Subcutaneous abdominal adipose tissue (tissue), 5 donors: ENCODE data around the gene FAM181B.

Experiments used
- H3K27ac ChIP-seq: one replicate; pipeline ENCODE4 v1.7.0; 2013; ENCODE audit warnings: low read depth, mild to moderate bottlenecking, inconsistent platforms, low read length, moderate library complexity
- H3K27me3 ChIP-seq, 5 donors: one replicate each; pipeline ENCODE4 v1.7.0; 2013; ENCODE audit warnings: low read length in 5 of 5, inconsistent platforms in 1 of 5; ENCODE audit not compliant: control insufficient read depth in 5 of 5, insufficient read depth in 4 of 5
- H3K36me3 ChIP-seq, 5 donors: one replicate each; pipeline ENCODE4 v1.7.0; 2013; ENCODE audit warnings: low read length in 5 of 5; ENCODE audit not compliant: control insufficient read depth in 5 of 5, insufficient read depth in 5 of 5
- H3K4me1 ChIP-seq, 5 donors: one replicate each; pipeline ENCODE4 v1.7.0; 2013; ENCODE audit warnings: low read length in 5 of 5, mild to moderate bottlenecking in 3 of 5, moderate library complexity in 1 of 5; ENCODE audit not compliant: control insufficient read depth in 5 of 5, insufficient read depth in 5 of 5
- H3K4me3 ChIP-seq, 5 donors: one replicate each; pipeline ENCODE4 v1.7.0; 2013; ENCODE audit warnings: low read length in 5 of 5, low read depth in 1 of 5
- H3K9ac ChIP-seq, 5 donors: one replicate each; pipeline ENCODE4 v1.7.0; 2013; ENCODE audit warnings: low read length in 5 of 5, mild to moderate bottlenecking in 4 of 5, moderate library complexity in 3 of 5
- H3K9me3 ChIP-seq, 5 donors: one replicate each; pipeline ENCODE4 v1.7.0; 2013; ENCODE audit warnings: low read length in 5 of 5; ENCODE audit not compliant: control insufficient read depth in 5 of 5
- donor health status: healthy.
- donor health status: healthy.
- donor health status: healthy.
- donor health status: healthy.
- donor health status: healthy.

Gene FAM181B

DNA sequence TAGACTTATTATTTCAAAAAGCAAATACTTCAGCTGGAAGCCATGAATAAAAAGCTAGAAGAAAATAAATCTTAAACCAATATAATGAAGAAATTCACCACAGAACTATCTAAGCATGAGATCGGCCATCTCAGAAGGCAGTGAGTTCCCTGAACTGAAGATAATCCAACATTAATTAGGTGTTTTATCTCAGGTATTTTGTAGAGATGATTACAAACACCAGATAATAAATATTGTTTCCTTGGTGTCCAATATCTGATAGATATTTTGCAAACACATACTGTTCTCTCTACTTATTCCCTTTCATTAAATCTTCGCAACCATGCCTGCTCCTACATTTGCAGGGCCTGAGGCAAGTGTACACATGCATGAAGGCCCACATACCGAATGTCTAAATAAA lies 26.0 kb upstream of the FAM181B start:
- H3K36me3 ChIP-seq, result no peaks in the 10 kb centered on the region
- no peaks in the 10 kb centered on the region for H3K27me3 ChIP-seq
- no peaks in the 10 kb centered on the region for H3K4me1 ChIP-seq
- H3K9me3 ChIP-seq, result no peaks in the 10 kb centered on the region
- H3K9ac ChIP-seq, result no peak overlapping the region
- no peak overlapping the region for H3K4me3 ChIP-seq
- H3K27ac ChIP-seq, result no peak overlapping the region

DNA sequence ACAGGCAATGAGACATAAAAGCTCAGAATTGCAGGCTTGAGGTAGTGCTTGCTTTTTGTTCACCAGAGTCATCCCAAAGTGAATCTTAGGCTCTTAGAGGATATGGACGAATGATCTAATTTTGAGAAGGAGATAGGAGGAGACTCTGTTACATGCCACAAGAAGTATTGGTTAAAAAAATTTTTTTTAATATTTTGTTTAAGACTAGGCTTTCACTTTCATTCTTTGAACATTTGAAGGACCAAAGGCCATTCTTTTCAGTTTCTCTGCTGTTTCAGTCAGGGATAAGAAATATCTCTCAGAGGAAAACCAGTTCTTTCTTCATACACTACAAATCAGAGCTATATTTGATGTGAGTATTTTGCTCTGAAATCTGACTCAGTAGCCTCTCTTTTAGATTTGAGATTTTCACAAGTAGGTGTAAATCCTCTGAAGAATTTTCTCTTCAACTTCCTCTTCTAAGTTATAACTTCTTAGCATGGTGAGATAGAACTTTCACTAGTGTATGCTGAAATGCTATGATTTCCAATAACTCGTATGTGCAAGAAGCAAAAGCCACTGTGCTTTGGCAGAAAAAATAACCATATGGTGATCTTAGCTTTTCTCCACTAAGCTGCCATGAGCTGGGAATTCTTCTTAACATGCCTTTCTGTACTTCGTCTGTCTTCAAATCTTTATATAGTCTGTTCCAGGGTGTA lies 24.1 kb upstream of the FAM181B start:
- Histone ChIP-seq H3K36me3 (no peaks in the 10 kb centered on the region), H3K4me1 (no peaks in the 10 kb centered on the region), H3K9ac (no peak overlapping the region), H3K27me3 (no peaks in the 10 kb centered on the region), H3K4me3 (no peak overlapping the region), H3K27ac (no peak overlapping the region), H3K9me3 (no peaks in the 10 kb centered on the region)

DNA sequence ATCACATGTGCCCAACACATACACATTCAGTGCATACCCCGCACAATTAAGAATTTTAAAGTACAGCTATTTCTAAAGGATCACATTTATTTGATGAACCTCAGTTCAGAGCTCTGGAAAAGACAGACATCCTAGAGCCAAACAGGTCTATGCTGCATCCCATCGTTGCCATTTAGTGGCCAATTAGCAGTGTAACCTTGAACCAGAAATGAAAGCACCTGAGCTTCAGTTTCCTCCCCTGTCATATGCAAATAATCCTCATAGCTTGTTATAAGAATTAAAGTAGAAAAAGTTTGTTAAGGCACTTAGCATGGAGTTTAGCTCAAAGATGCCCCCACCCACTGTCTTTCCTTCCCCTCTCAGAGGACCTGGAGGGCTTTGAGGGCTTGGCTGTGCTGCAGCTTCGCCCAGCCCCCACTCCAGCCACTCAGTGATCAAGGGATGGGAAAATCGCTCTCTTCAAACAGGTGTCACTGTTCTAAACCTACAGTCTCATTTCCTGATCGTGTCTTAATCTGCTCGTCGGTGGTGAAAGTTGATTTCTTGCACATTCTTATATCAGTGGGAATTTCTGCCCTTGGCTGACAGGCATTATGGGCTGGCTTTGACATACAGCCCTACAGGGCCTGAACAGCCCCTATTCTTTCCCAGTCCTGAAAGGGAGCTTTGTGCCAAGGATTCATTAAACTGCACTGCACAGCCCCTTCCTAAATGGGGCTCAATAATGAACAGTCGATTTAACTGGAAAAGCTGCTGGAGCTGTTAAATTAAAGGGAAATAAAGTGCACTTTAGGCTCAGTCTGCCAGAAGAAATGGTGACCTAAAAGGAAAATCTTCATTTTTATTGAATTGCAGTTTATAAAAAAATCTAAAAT lies 23.3 kb upstream of the FAM181B start:
- H3K4me3 ChIP-seq, result no peak overlapping the region
- no peaks in the 10 kb centered on the region for H3K4me1 ChIP-seq
- no peak overlapping the region for H3K27ac ChIP-seq
- no peaks in the 10 kb centered on the region for H3K36me3 ChIP-seq
- no peaks in the 10 kb centered on the region for H3K27me3 ChIP-seq
- H3K9ac ChIP-seq, result no peak overlapping the region
- no peaks in the 10 kb centered on the region for H3K9me3 ChIP-seq

DNA sequence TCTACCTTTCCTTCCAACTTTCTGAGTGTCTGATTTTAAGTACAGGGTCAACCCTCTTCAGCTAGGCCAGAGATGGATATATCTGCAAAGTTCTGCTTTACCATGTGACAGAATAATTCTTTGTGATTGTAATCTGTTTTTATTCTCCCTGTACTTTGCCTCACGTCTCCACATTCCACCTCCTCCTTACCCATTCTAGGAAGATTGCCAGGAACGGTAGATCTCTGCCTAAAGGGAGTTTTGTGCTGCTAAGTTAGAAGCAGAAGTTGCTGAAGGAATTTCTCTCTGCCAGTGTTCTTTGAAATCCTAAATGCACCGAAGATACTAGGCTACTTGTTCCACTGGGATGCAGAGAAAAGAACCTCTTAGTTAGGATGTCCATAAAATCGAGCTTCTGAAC lies 20.7 kb upstream of the FAM181B start:
- Histone ChIP-seq H3K27ac (no peak overlapping the region), H3K36me3 (no peaks in the 10 kb centered on the region)

GRCh38 chr11:82753921-82754320 lies 20.3 kb upstream of the FAM181B start:
- Histone ChIP-seq H3K27me3 (no peaks in the 10 kb centered on the region), H3K9ac (no peak overlapping the region), H3K4me3 (no peak overlapping the region), H3K9me3 (no peaks in the 10 kb centered on the region), H3K36me3 (no peaks in the 10 kb centered on the region), H3K4me1 (peaks cover 0 to 5% (median 0%) of the 10 kb centered on the region in 5 donors), H3K27ac (no peak overlapping the region)

More for the DNA sequence above, 20.7 kb upstream of the FAM181B start:
- Histone ChIP-seq H3K27me3 (no peaks in the 10 kb centered on the region), H3K4me1 (peaks cover 0 to 5% (median 0%) of the 10 kb centered on the region in 5 donors), H3K4me3 (no peak overlapping the region), H3K9ac (no peak overlapping the region), H3K9me3 (no peaks in the 10 kb centered on the region)

- Histone ChIP-seq H3K9ac (no peak overlapping the region), H3K4me3 (no peak overlapping the region), H3K4me1 (peaks cover 0 to 5% (median 0%) of the 10 kb centered on the region in 5 donors), H3K27ac (no peak overlapping the region), H3K9me3 (peaks cover 0 to 3% (median 0%) of the 10 kb centered on the region in 5 donors), H3K36me3 (no peaks in the 10 kb centered on the region), H3K27me3 (no peaks in the 10 kb centered on the region)
These were observed 19.1 kb upstream of the FAM181B start for GRCh38 chr11:82752801-82753200.

DNA sequence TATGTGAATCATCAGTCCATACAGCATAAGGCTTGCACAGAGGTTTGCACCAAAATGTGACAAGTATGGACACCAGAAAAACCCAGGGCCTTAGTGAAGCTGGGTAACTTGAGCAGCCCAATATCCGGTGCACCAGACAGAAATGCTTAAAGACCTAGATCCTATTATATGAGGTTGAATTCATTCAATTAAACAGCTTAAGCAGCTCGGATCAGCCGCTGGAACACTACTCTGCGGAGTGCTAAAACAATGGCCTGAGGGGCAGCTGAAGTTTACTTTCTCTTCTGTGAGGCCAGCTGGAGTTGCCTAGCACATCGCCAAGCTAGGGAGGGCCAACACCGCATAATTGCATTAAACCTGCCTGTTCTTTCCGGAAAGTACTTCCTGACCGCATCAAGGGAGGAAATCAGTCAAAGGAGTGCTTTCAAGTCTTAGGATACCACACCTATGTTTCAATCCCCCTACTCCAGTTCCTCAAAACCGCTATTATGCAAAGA lies 17.0 kb upstream of the FAM181B start:
- H3K4me1 ChIP-seq, result peaks cover 0 to 5% (median 0%) of the 10 kb centered on the region in 5 donors
- no peak overlapping the region for H3K27ac ChIP-seq
- H3K4me3 ChIP-seq, result peak overlapping the region in 1 of 5 donors; percentile 34
- no peaks in the 10 kb centered on the region for H3K36me3 ChIP-seq
- peak overlapping the region in 1 of 5 donors; percentile 56 for H3K9ac ChIP-seq
- H3K9me3 ChIP-seq, result peaks cover 0 to 3% (median 0%) of the 10 kb centered on the region in 5 donors
- H3K27me3 ChIP-seq, result no peaks in the 10 kb centered on the region

DNA sequence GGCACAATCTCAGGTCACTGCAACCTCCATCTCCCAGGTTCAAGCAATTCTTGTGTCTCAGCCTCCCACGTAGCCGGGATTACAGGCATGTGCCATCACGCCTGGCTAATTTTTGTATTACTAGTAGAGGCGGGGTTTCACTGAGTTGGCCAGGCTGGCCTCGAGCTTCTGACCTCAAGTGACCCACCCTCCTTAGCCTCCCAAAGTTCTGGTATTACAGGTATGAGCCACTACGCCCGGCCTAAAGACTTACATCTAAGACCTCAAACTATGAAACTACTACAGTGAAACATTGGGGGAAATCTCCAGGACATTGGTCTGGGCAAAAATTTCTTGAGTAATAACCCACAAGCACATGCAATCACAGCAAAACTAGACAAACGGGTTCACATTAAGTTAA lies 13.8 kb upstream of the FAM181B start:
- Histone ChIP-seq H3K4me3 (no peak overlapping the region), H3K27me3 (no peaks in the 10 kb centered on the region), H3K36me3 (no peaks in the 10 kb centered on the region), H3K4me1 (peaks cover 0 to 5% (median 0%) of the 10 kb centered on the region in 5 donors), H3K9me3 (peaks cover 0 to 3% (median 0%) of the 10 kb centered on the region in 5 donors), H3K27ac (no peak overlapping the region), H3K9ac (no peak overlapping the region)

GRCh38 chr11:82738091-82738490 lies 4.4 kb upstream of the FAM181B start:
- no peaks in the 10 kb centered on the region for H3K9me3 ChIP-seq
- H3K4me1 ChIP-seq, result peaks cover 0 to 10% (median 6%) of the 10 kb centered on the region in 5 donors
- no peak overlapping the region for H3K4me3 ChIP-seq
- H3K36me3 ChIP-seq, result no peaks in the 10 kb centered on the region
- no peak overlapping the region for H3K27ac ChIP-seq
- peaks cover 0 to 7% (median 6%) of the 10 kb centered on the region in 5 donors for H3K27me3 ChIP-seq
- H3K9ac ChIP-seq, result no peak overlapping the region

- Histone ChIP-seq H3K4me1 (peaks cover 0 to 20% (median 11%) of the 10 kb centered on the region in 5 donors), H3K4me3 (peak overlapping the region; percentile 61 to 77 (median 65)), H3K36me3 (no peaks in the 10 kb centered on the region), H3K9me3 (no peaks in the 10 kb centered on the region), H3K27me3 (peaks cover 11 to 25% (median 23%) of the 10 kb centered on the region in 5 donors), H3K9ac (no peak overlapping the region), H3K27ac (no peak overlapping the region)
These were observed 436 bp upstream of the FAM181B start for GRCh38 chr11:82734120-82734479.
